ENCODE results near the gene CDH13. TPM values are rescaled to one million over a fixed set of nuclear protein-coding genes. Genes with fewer than 3 reads are reported as not detected.
A peak's percentile ranks its signal among the peaks of the same experiment; 100 is the strongest.

The CDH13 gene
- total RNA-seq, 1 donor: 102 TPM

DNA sequence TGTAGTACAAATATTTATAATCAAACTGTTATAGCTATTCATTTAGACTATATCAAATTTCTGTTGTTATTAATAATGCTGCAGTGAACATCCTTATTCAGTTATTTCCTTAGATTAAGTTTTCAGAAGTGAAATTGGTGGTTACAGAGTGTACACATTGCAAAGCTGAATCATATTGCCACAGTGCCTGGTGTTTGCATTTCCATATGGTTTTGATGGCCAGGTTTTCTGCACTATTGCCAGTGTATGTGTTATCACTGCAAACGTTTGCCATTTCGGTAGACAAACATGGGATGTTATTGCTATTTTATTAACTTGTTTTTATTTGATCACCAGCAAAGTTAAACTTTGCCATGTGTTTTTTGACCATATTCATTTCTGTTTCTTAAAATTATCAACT lies 259.4 kb downstream of the CDH13 start:
- H2AFZ ChIP-seq (ENCODE audit: low read length): no peak overlapping the region
- H3K27ac ChIP-seq (ENCODE audit: low read depth, low read length): no peak overlapping the region
- no peaks in the 10 kb centered on the region for H4K20me1 ChIP-seq (ENCODE audit: insufficient read depth, low read length)
- H3K79me2 ChIP-seq (ENCODE audit: insufficient read depth, low read length): peaks cover 5% of the 10 kb centered on the region
- no peak overlapping the region for H3K4me3 ChIP-seq (ENCODE audit: insufficient read depth, low read length)
- H3K4me1 ChIP-seq (ENCODE audit: insufficient read depth, low read length): peaks cover 5% of the 10 kb centered on the region
- TF ChIP-seq, protein P1, sequence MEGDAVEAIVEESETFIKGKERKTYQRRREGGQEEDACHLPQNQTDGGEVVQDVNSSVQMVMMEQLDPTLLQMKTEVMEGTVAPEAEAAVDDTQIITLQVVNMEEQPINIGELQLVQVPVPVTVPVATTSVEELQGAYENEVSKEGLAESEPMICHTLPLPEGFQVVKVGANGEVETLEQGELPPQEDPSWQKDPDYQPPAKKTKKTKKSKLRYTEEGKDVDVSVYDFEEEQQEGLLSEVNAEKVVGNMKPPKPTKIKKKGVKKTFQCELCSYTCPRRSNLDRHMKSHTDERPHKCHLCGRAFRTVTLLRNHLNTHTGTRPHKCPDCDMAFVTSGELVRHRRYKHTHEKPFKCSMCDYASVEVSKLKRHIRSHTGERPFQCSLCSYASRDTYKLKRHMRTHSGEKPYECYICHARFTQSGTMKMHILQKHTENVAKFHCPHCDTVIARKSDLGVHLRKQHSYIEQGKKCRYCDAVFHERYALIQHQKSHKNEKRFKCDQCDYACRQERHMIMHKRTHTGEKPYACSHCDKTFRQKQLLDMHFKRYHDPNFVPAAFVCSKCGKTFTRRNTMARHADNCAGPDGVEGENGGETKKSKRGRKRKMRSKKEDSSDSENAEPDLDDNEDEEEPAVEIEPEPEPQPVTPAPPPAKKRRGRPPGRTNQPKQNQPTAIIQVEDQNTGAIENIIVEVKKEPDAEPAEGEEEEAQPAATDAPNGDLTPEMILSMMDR (IDR thresholded peaks at IDR 0.05; ENCODE audit: extremely low read depth, low read depth, low read length): no peak
- no peaks in the 10 kb centered on the region for H3K9me3 ChIP-seq (ENCODE audit: low read depth, low read length)
- H3K36me3 ChIP-seq (ENCODE audit: insufficient read depth, low read length): no peaks in the 10 kb centered on the region
- H3K4me2 ChIP-seq (ENCODE audit: insufficient read depth, low read length): no peak overlapping the region
- DNase-seq (ENCODE audit: insufficient read length, low spot score, missing footprints): no peak
- no peaks in the 10 kb centered on the region for H3K27me3 ChIP-seq (ENCODE audit: insufficient read depth, low read length)

DNA sequence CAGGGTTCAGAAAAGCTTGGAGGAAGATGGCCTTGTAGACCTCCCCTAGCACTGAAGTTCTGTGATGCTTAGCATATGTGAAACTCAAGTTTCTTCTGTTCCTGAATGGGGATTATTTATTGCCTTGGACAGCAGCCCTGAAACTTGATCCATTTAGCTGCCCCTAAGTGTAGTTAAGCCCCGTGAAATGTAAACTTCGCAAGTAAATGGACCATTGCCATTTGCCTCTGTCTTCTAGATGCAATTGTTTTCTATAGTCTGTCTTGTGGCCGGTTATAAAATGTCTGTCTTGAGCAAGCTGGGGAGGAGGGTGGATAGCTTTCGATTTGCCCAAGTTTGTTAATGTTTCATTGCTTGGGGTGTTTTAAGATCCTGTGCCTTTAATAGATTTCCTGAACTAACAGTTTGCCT lies 261.8 kb downstream of the CDH13 start:
- Histone ChIP-seq H3K4me1 (ENCODE audit: insufficient read depth, low read length) (peaks cover 7% of the 10 kb centered on the region), H3K27me3 (ENCODE audit: insufficient read depth, low read length) (no peaks in the 10 kb centered on the region), H3K36me3 (ENCODE audit: insufficient read depth, low read length) (no peaks in the 10 kb centered on the region), H3K79me2 (ENCODE audit: insufficient read depth, low read length) (no peaks in the 10 kb centered on the region), H2AFZ (ENCODE audit: low read length) (peak overlapping the region; percentile 58), H3K4me2 (ENCODE audit: insufficient read depth, low read length) (peak overlapping the region; percentile 61), H4K20me1 (ENCODE audit: insufficient read depth, low read length) (no peaks in the 10 kb centered on the region), H3K27ac (ENCODE audit: low read depth, low read length) (no peak overlapping the region), H3K4me3 (ENCODE audit: insufficient read depth, low read length) (peak overlapping the region; percentile 49), H3K9me3 (ENCODE audit: low read depth, low read length) (no peaks in the 10 kb centered on the region)
- no peak for DNase-seq (ENCODE audit: insufficient read length, low spot score, missing footprints)
- TF ChIP-seq, protein P1 (IDR thresholded peaks at IDR 0.05; ENCODE audit: extremely low read depth, low read depth, low read length): no peak

DNA sequence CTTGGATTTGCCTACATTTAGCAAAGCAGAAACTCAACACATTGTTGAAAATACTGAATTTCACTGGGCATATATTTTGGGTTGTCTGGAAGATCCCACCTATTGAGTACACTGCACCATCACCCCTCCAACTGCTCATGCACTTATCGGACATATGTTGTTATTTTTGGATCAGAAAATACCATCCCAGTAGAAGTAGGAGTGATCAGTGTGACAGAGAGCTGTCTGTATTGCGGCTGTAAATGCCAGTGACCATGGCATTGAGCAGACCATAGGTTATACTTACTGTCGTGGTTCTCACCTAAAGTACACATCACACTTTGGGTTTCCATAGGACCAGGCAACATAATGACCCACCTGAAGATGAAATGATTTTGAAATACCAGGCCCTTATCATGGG lies 264.7 kb downstream of the CDH13 start:
- Histone ChIP-seq H3K36me3 (ENCODE audit: insufficient read depth, low read length) (no peaks in the 10 kb centered on the region), H3K9me3 (ENCODE audit: low read depth, low read length) (no peaks in the 10 kb centered on the region), H3K4me3 (ENCODE audit: insufficient read depth, low read length) (no peak overlapping the region), H3K79me2 (ENCODE audit: insufficient read depth, low read length) (no peaks in the 10 kb centered on the region), H2AFZ (ENCODE audit: low read length) (no peak overlapping the region), H3K27me3 (ENCODE audit: insufficient read depth, low read length) (no peaks in the 10 kb centered on the region), H3K4me1 (ENCODE audit: insufficient read depth, low read length) (peaks cover 7% of the 10 kb centered on the region), H4K20me1 (ENCODE audit: insufficient read depth, low read length) (no peaks in the 10 kb centered on the region), H3K27ac (ENCODE audit: low read depth, low read length) (no peak overlapping the region), H3K4me2 (ENCODE audit: insufficient read depth, low read length) (no peak overlapping the region)
- no peak for DNase-seq (ENCODE audit: insufficient read length, low spot score, missing footprints)
- TF ChIP-seq, protein P1 (IDR thresholded peaks at IDR 0.05; ENCODE audit: extremely low read depth, low read depth, low read length): no peak

DNA sequence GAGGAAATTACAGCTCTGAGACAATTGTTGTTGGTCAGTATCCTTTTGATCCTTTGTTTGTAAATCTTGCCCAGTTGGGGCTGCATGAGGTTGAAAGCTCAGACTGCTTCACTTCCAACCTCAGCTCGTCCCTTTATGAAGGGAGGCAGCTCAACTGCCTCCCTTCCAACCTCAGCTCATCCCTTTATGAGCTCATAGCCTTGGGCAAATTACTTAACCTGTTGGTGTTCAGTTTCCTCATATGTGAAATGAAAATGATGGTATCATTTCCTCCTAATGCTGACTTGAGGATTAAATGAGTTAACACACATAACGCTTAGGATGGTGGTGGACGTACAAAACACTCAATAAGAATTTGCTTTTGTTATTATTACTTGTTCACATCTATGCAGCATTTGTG lies 265.1 kb downstream of the CDH13 start:
- Histone ChIP-seq H2AFZ (ENCODE audit: low read length) (no peak overlapping the region), H3K4me1 (ENCODE audit: insufficient read depth, low read length) (peaks cover 7% of the 10 kb centered on the region), H3K27me3 (ENCODE audit: insufficient read depth, low read length) (no peaks in the 10 kb centered on the region), H3K4me3 (ENCODE audit: insufficient read depth, low read length) (no peak overlapping the region), H3K79me2 (ENCODE audit: insufficient read depth, low read length) (no peaks in the 10 kb centered on the region), H4K20me1 (ENCODE audit: insufficient read depth, low read length) (no peaks in the 10 kb centered on the region), H3K27ac (ENCODE audit: low read depth, low read length) (no peak overlapping the region), H3K4me2 (ENCODE audit: insufficient read depth, low read length) (no peak overlapping the region), H3K9me3 (ENCODE audit: low read depth, low read length) (no peaks in the 10 kb centered on the region), H3K36me3 (ENCODE audit: insufficient read depth, low read length) (no peaks in the 10 kb centered on the region)
- TF ChIP-seq, protein P1 (IDR thresholded peaks at IDR 0.05; ENCODE audit: extremely low read depth, low read depth, low read length): no peak
- DNase-seq (ENCODE audit: insufficient read length, low spot score, missing footprints): no peak
